GM18498 (cell line): ENCODE measurements around the gene MARF1.
"Not testable (repeated sequence)": the region's sequence is repeated elsewhere in the genome, so short reads cannot be mapped to it uniquely, and the experiment has no call there.

ENCODE experiments used
- ATAC-seq: cut with Tn5 transposase; IDR thresholded peaks from one replicate; pipeline ENCODE4 v1.9.1; 2021; ENCODE audit warnings: mild to moderate bottlenecking, moderate library complexity; ENCODE audit not compliant: unreplicated experiment

The MARF1 gene

GRCh38 chr16:15574614-15574948, 68.4 kb downstream of the MARF1 start:
- no peak for ATAC-seq

DNA sequence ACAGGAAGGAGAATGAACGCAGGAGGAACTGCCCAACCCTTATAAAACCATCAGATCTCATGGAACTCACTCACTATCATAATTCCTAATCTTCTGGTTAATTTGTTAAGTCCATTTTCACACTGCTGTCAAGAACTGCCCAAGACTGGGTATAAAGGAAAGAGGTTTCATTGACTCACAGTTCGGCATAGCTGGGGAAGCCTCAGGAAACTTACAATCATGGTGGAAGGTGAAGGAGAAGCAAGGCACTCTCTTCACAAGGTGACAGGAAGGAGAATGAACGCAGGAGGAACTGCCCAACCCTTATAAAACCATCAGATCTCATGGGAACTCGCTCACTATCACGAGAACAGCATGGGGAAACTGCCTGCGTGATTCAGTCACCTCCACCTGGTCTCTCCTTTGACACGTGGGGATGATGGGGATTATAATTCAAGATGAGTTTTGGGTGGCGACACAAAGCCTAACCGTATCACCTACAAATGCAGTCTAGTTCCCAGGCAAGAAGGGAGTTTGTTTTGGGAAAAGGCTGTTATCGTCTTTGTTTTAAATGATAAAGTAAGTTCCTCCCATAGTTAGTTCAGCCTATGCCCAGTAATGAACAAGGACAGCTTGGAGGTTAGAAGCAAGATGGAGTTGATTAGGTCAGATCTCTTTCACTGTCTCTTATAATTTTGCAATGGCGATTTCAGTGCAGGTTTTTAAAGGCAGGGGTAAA, 68.9 kb downstream of the MARF1 start:
- ATAC-seq = not testable (repeated sequence)

GRCh38 chr16:15573274-15573895, 69.6 kb downstream of the MARF1 start:
- no peak for ATAC-seq

- ATAC-seq = no peak
Observed at GRCh38 chr16:15572329-15573001, 70.5 kb downstream of the MARF1 start.

DNA sequence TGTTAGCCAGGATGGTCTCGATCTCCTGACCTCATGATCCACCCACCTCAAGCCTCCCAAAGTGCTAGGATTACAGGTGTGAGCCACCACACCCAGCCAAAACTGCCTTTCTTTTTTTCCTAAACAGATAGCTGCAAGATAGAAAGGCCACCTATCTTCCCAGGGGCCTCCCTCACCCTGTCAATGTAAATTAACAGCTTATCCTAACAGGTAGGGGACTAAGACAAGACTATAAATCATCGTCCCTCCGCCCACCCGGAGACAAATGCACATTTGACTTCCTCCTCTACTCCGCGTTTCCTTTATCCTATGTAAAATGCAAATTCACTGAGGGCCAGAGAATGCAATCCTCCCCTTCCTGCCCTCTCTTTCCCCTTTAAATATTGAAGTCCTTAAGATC, 71.4 kb downstream of the MARF1 start:
- ATAC-seq = no peak

DNA sequence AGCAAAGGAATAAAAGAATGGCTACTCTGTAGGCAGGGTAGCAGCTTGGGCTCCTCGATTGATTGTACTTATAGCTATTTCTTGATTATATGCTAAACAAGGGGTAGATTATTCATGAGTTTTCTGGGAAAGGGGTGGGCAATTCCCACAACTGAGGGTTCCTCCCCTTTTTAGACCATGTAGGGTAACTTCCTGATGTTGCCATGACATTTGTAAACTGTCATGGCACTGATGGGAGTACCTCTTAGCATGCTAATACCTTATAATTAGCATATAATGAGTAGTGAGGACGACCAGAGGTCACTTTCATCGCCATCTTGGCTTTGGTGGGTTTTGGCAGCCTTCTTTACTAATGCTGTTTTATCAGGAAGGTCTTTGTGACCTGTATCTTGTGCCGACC, 72.3 kb downstream of the MARF1 start:
- not testable (repeated sequence) for ATAC-seq

- ATAC-seq = no peak
Observed at GRCh38 chr16:15567823-15568222, 75.1 kb downstream of the MARF1 start.

DNA sequence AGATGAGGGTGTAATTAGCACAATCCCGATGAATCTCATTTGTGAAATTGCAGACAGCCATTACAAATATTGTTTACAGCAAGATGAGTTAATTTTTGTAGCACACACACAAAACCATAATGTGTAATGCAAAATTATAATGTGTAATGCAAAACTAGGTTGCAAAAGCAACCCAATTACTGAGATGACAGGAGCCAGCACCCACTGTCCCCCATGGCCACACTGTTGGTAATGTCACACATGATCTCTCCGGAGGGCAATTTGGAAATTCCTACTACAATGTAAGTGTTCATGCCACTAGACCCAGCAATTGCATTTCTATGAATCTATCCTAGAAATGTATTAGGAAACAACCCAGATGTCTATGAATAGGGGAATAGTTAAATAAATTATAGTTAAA, 76.9 kb downstream of the MARF1 start:
- no peak for ATAC-seq

GRCh38 chr16:15564604-15565339, 78.2 kb downstream of the MARF1 start:
- ATAC-seq = no peak

GRCh38 chr16:15559176-15559575, 83.8 kb downstream of the MARF1 start:
- ATAC-seq = no peak

- no peak for ATAC-seq
Observed at GRCh38 chr16:15557258-15557657, 85.7 kb downstream of the MARF1 start.

DNA sequence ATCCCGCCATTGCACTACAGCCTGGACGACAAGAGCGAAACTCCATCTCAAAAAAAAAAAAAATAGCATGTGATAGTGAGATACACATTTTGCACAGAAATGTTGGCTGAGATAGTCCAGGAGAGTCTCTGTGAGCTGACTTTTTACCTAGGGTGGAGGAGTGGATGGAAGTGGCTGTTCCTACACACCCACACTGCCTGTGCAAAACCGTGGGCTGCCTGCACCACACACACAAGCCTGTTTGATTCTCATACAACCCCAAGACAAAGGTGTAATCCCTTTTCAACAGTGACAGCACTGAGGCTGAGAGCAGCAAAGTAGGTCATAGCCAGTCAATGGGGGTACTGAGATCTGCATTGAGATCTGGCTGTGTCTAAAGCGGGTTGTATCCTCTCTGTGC, 86.8 kb downstream of the MARF1 start:
- no peak for ATAC-seq

DNA sequence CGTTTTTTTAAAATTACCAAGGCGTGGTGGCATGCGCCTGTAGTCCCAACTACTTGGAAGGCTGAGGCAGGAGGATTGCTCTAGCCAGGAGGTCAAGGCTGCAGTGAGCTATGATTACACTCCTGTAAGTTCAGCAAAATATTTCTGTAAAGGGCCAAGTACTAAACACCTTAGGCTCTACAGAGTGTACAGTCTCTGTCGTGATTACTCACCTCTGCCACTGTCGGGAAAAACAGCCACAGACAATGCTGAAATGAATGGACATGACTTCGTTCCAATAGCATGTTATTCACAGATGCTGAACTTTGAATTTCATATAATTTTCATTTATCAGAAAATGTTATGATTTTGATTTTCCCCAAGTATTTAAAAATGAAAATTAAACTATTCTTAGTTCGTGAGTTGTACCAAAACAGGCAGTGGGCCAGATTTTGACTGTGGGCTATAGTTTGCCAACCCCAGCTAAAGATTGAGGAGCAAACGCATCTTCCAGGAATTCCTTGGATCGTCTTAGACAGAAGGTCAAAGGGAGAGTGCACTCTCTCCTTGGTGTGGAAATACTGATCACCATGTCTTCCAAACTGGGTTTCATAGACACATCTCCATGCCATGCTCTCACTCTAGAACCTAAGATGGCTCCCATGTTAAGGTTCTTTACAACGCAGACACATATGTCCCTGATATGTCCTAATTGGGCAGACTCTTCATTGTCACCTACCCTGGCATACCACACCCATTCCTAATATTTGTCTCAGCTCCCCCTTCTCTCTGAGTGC, 89.5 kb downstream of the MARF1 start:
- no peak for ATAC-seq

DNA sequence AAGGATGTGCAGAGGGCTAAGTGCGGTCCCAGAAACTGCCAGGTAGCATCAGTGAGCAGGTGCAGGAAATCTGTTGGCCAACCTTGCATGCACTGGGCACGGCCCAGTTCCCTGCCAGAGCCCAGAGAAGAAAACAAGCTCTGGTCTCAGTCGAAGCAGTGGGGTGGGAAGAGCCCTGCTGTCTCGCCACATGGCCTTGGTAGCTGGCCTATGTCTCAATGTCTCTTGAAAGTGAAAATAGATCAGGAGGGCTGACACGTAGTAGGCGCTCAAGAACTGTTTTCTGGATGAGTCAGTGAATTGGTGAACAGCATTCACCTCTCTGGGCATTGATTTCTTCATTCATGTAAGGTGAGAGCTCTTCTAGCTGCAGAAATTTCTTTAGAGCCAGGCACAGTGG, 90.4 kb downstream of the MARF1 start:
- ATAC-seq = no peak

DNA sequence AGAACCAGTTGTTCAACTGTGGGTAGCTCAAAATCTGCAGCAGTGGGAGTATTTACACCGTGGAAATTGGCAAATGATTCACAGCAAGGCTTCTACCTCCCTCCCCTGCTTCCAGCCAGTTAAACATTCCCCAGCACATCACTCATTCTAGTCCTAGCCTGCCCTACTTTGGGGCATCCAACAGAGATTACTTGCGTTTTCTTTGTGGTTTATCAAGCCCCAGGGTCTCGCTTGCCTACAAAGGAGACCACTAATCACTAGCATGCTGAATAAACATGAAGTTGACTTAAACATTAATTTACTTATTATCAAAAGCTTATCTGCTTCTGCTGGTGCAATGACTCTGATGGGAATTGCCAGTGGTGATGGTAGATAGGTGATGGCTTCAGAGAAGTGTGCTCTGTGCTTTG, 94.5 kb downstream of the MARF1 start:
- no peak for ATAC-seq

- ATAC-seq = no peak
Observed at GRCh38 chr16:15547768-15548096, 95.2 kb downstream of the MARF1 start.

DNA sequence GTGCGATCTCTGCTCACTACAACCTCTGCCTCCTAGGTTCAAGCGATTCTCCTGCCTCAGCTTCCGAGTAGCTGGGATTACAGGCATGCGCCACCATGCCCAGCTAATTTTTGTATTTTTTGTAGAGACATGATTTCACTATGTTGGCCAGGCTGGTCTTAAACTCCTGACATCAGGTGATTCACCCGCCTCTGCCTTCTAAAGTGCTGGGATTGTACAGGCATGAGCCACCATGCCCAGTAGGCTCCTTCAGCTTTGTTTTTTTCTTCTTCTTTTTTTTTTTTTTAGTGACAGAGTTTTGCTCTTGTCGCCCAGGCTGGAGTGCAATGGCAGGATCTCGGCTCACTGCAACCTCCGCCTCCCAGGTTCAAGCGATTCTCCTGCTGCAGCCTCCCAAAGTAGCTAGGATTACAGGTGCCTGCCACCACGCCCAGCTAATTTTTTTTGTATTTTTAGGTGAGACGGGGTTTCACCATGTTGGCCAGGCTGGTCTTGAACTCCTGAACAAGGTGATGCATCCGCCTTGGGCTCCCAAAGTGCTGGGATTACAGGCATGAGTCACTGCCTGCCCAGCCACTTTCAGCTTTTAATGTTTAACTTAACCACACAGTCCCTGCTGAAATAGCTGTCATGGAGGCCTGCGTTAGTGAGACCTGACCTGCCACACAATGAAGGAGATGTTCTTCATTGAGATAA, 95.7 kb downstream of the MARF1 start:
- not testable (repeated sequence) for ATAC-seq

- ATAC-seq = no peak
Observed at GRCh38 chr16:15545544-15545943, 97.4 kb downstream of the MARF1 start.

DNA sequence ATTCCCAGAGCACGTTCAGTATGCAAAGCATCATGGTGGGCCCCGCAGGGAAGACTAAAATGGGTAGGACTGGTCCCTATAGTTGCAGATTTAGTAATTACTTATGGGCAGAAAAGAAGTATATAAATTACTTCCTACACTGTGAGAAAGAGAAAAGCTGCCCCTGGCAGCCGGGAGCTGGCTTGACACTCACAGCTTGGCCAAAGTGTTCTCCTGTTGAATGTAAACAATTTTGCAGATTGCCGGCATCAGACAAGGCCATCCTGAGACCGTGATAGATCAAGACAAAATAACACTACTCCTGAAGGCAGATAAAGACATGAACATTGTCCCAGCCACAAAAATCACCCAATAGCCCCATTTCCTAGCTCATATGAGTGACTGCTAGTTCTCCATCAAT, 98.5 kb downstream of the MARF1 start:
- no peak for ATAC-seq
